Central memory CD8-positive, alpha-beta T cell (primary cell): ENCODE measurements around the gene LRRC14B.
"Not testable (repeated sequence)": the region's sequence is repeated elsewhere in the genome, so short reads cannot be mapped to it uniquely, and the experiment has no call there.

Source experiments
- ATAC-seq: fragments of 150-1000 bp; cut with Tn5 transposase; replicated peaks from 2 replicates; pipeline ENCODE4 v1.10.0; 2022; ENCODE audit warnings: mild to moderate bottlenecking, moderate FRiP score, moderate number of reproducible peaks; ENCODE audit not compliant: poor library complexity, severe bottlenecking; ENCODE audit errors: extremely low read depth
- DNase-seq, 2 donors: peaks; one replicate each; pipeline ENCODE4 v3.0.0; 2021; ENCODE audit warnings: low spot score in 2 of 2
- H3K27ac Mint-ChIP-seq: one replicate; pipeline ENCODE4 v1.8.0; 2022; ENCODE audit warnings: low read depth, mild to moderate bottlenecking, moderate library complexity, mixed read lengths
- H3K27me3 Mint-ChIP-seq: one replicate; pipeline ENCODE4 v1.8.0; 2022; ENCODE audit warnings: mixed read lengths
- H3K36me3 Mint-ChIP-seq: one replicate; pipeline ENCODE4 v1.8.0; 2022; ENCODE audit warnings: mild to moderate bottlenecking, moderate library complexity, mixed read lengths; ENCODE audit not compliant: insufficient read depth
- H3K4me1 Mint-ChIP-seq: one replicate; pipeline ENCODE4 v1.8.0; 2022; ENCODE audit warnings: mixed read lengths
- H3K4me3 Mint-ChIP-seq: one replicate; pipeline ENCODE4 v1.8.0; 2022; ENCODE audit warnings: mild to moderate bottlenecking, moderate library complexity, mixed read lengths
- H3K9me3 Mint-ChIP-seq: one replicate; pipeline ENCODE4 v1.8.0; 2022; ENCODE audit warnings: mixed read lengths

The LRRC14B gene

GRCh38 chr5:162565-163337 lies 28.5 kb upstream of the LRRC14B start:
- H3K27ac Mint-ChIP-seq, result no peak overlapping the region
- H3K4me3 Mint-ChIP-seq, result no peak overlapping the region
- H3K4me1 Mint-ChIP-seq, result peaks cover 5% of the 10 kb centered on the region
- H3K9me3 Mint-ChIP-seq, result no peaks in the 10 kb centered on the region
- no peak for ATAC-seq
- H3K36me3 Mint-ChIP-seq, result peaks cover 1% of the 10 kb centered on the region
- peaks cover 40% of the 10 kb centered on the region for H3K27me3 Mint-ChIP-seq
- DNase-seq, result no peak

GRCh38 chr5:163338-163620 lies 28.0 kb upstream of the LRRC14B start:
- H3K27me3 Mint-ChIP-seq, result peaks cover 39% of the 10 kb centered on the region
- H3K9me3 Mint-ChIP-seq, result no peaks in the 10 kb centered on the region
- peaks cover 1% of the 10 kb centered on the region for H3K36me3 Mint-ChIP-seq
- ATAC-seq (no peak), DNase-seq (no peak)
- H3K27ac Mint-ChIP-seq, result no peak overlapping the region
- no peak overlapping the region for H3K4me3 Mint-ChIP-seq
- peaks cover 5% of the 10 kb centered on the region for H3K4me1 Mint-ChIP-seq

- Mint-ChIP-seq H3K4me3 (no peak overlapping the region), H3K27me3 (peaks cover 33% of the 10 kb centered on the region), H3K36me3 (peaks cover 1% of the 10 kb centered on the region), H3K9me3 (no peaks in the 10 kb centered on the region), H3K4me1 (peaks cover 5% of the 10 kb centered on the region), H3K27ac (no peak overlapping the region)
- ATAC-seq (no peak), DNase-seq (no peak)
Measured at GRCh38 chr5:163841-164240, 27.5 kb upstream of the LRRC14B start.

GRCh38 chr5:164244-164643 lies 27.1 kb upstream of the LRRC14B start:
- H3K27ac Mint-ChIP-seq, result no peak overlapping the region
- H3K36me3 Mint-ChIP-seq, result peaks cover 1% of the 10 kb centered on the region
- peaks cover 5% of the 10 kb centered on the region for H3K4me1 Mint-ChIP-seq
- H3K27me3 Mint-ChIP-seq, result peaks cover 29% of the 10 kb centered on the region
- no peak overlapping the region for H3K4me3 Mint-ChIP-seq
- H3K9me3 Mint-ChIP-seq, result no peaks in the 10 kb centered on the region
- ATAC-seq (no peak), DNase-seq (no peak)

GRCh38 chr5:164783-165182 lies 26.5 kb upstream of the LRRC14B start:
- H3K4me3 Mint-ChIP-seq, H3K9me3 Mint-ChIP-seq, H3K4me1 Mint-ChIP-seq, H3K27ac Mint-ChIP-seq, DNase-seq, H3K36me3 Mint-ChIP-seq, ATAC-seq: not testable (repeated sequence)
- H3K27me3 Mint-ChIP-seq, result peaks cover 24% of the 10 kb centered on the region

GRCh38 chr5:166441-167372 lies 24.6 kb upstream of the LRRC14B start:
- Mint-ChIP-seq H3K4me3 (no peak overlapping the region), H3K27ac (no peak overlapping the region), H3K4me1 (no peaks in the 10 kb centered on the region), H3K9me3 (no peaks in the 10 kb centered on the region), H3K27me3 (peaks cover 5% of the 10 kb centered on the region), H3K36me3 (no peaks in the 10 kb centered on the region)
- no peak for DNase-seq
- no peak for ATAC-seq

GRCh38 chr5:167511-167910 lies 23.8 kb upstream of the LRRC14B start:
- DNase-seq (no peak), ATAC-seq (no peak)
- Mint-ChIP-seq H3K4me3 (no peak overlapping the region), H3K27ac (no peak overlapping the region), H3K4me1 (no peaks in the 10 kb centered on the region), H3K27me3 (peaks cover 5% of the 10 kb centered on the region), H3K36me3 (no peaks in the 10 kb centered on the region), H3K9me3 (no peaks in the 10 kb centered on the region)

- Mint-ChIP-seq H3K4me3 (no peak overlapping the region), H3K27ac (no peak overlapping the region), H3K4me1 (no peaks in the 10 kb centered on the region), H3K27me3 (peaks cover 11% of the 10 kb centered on the region), H3K9me3 (no peaks in the 10 kb centered on the region), H3K36me3 (no peaks in the 10 kb centered on the region)
- ATAC-seq, result no peak
- no peak for DNase-seq
Measured at GRCh38 chr5:167982-168660, 23.2 kb upstream of the LRRC14B start.

GRCh38 chr5:169071-169727 lies 22.1 kb upstream of the LRRC14B start:
- DNase-seq (no peak), ATAC-seq (no peak)
- no peak overlapping the region for H3K4me3 Mint-ChIP-seq
- H3K27ac Mint-ChIP-seq, result no peak overlapping the region
- no peaks in the 10 kb centered on the region for H3K9me3 Mint-ChIP-seq
- peaks cover 22% of the 10 kb centered on the region for H3K27me3 Mint-ChIP-seq
- H3K4me1 Mint-ChIP-seq, result no peaks in the 10 kb centered on the region
- H3K36me3 Mint-ChIP-seq, result no peaks in the 10 kb centered on the region

- no peaks in the 10 kb centered on the region for H3K4me1 Mint-ChIP-seq
- H3K36me3 Mint-ChIP-seq, result no peaks in the 10 kb centered on the region
- ATAC-seq (no peak), DNase-seq (no peak)
- no peak overlapping the region for H3K4me3 Mint-ChIP-seq
- no peak overlapping the region for H3K27ac Mint-ChIP-seq
- H3K27me3 Mint-ChIP-seq, result peaks cover 27% of the 10 kb centered on the region
- H3K9me3 Mint-ChIP-seq, result no peaks in the 10 kb centered on the region
Measured at GRCh38 chr5:169728-170094, 21.6 kb upstream of the LRRC14B start.

- H3K27ac Mint-ChIP-seq, result no peak overlapping the region
- H3K4me1 Mint-ChIP-seq, result no peaks in the 10 kb centered on the region
- no peak overlapping the region for H3K4me3 Mint-ChIP-seq
- ATAC-seq (no peak), DNase-seq (no peak)
- H3K36me3 Mint-ChIP-seq, result no peaks in the 10 kb centered on the region
- no peaks in the 10 kb centered on the region for H3K9me3 Mint-ChIP-seq
- H3K27me3 Mint-ChIP-seq, result peaks cover 33% of the 10 kb centered on the region
Measured at GRCh38 chr5:170971-171800, 20.1 kb upstream of the LRRC14B start.
